Mesenchymal stem cell (in vitro differentiated cells and primary cell): ENCODE measurements around the gene PNPO.
A peak's percentile ranks its signal among the peaks of the same experiment; 100 is the strongest.

ENCODE experiments used
- DNase-seq: peaks from one replicate; pipeline ENCODE4 v3.0.0-alpha.2; 2013
- H2AFZ ChIP-seq: one replicate; pipeline ENCODE4 v1.6.1; 2013; ENCODE audit warnings: low read depth, mild to moderate bottlenecking, control low read depth, inconsistent platforms, low read length, moderate library complexity
- H2AK5ac ChIP-seq: 2 replicates; pipeline ENCODE4 v1.6.1; 2013; ENCODE audit warnings: low read length, moderate library complexity, mild to moderate bottlenecking, inconsistent platforms; ENCODE audit not compliant: severe bottlenecking
- H2BK120ac ChIP-seq: one replicate; pipeline ENCODE4 v1.6.1; 2013; ENCODE audit warnings: low read depth, mild to moderate bottlenecking, inconsistent platforms, low read length, moderate library complexity
- H2BK12ac ChIP-seq, 2 experiments: one replicate each; pipeline ENCODE4 v1.6.1; 2013; ENCODE audit warnings: inconsistent platforms in 2 of 2, low read length in 2 of 2, mild to moderate bottlenecking in 2 of 2, moderate library complexity in 2 of 2, control low read depth in 1 of 2
- H2BK15ac ChIP-seq: one replicate; pipeline ENCODE4 v1.6.1; 2013; ENCODE audit warnings: mild to moderate bottlenecking, low read depth, inconsistent platforms; ENCODE audit not compliant: poor library complexity, severe bottlenecking
- H2BK5ac ChIP-seq: 2 replicates; pipeline ENCODE4 v1.6.1; 2013; ENCODE audit warnings: low read depth, mild to moderate bottlenecking, low read length, control low read depth, inconsistent platforms; ENCODE audit not compliant: poor library complexity, severe bottlenecking
- H3K14ac ChIP-seq, 2 experiments: one replicate each; pipeline ENCODE4 v1.6.1; 2013; ENCODE audit warnings: inconsistent platforms in 2 of 2, low read length in 2 of 2, control low read depth in 1 of 2, mild to moderate bottlenecking in 1 of 2, moderate library complexity in 1 of 2
- H3K18ac ChIP-seq, 2 experiments: one replicate each; pipeline ENCODE4 v1.6.1; 2013; ENCODE audit warnings: inconsistent platforms in 2 of 2, low read length in 2 of 2, control low read depth in 1 of 2, low read depth in 1 of 2, mild to moderate bottlenecking in 1 of 2
- H3K23ac ChIP-seq, 2 experiments: one replicate each; pipeline ENCODE4 v1.6.1; 2013; ENCODE audit warnings: inconsistent platforms in 2 of 2, low read length in 2 of 2, mild to moderate bottlenecking in 2 of 2, moderate library complexity in 2 of 2, control low read depth in 1 of 2
- H3K27ac ChIP-seq: 2 replicates; pipeline ENCODE4 v1.5.1; 2013; ENCODE audit warnings: mild to moderate bottlenecking, moderate library complexity, low read length, control low read depth, inconsistent platforms; ENCODE audit not compliant: poor library complexity, severe bottlenecking
- H3K27me3 ChIP-seq, 2 experiments: 2 replicates each; pipeline versions ENCODE4 v1.6.1 to v1.7.0; 2013; ENCODE audit warnings: low read length in 2 of 2, mild to moderate bottlenecking in 2 of 2, moderate library complexity in 2 of 2, control low read depth in 1 of 2, inconsistent platforms in 1 of 2; ENCODE audit not compliant: control insufficient read depth in 1 of 2, insufficient read depth in 1 of 2
- H3K36me3 ChIP-seq, 2 experiments: 2 replicates each; pipeline versions ENCODE4 v1.6.1 to v1.7.0; 2013; ENCODE audit warnings: low read length in 2 of 2, control low read depth in 1 of 2, inconsistent platforms in 1 of 2, low read depth in 1 of 2, mild to moderate bottlenecking in 1 of 2; ENCODE audit not compliant: insufficient read depth in 2 of 2, control insufficient read depth in 1 of 2
- H3K4ac ChIP-seq, 2 experiments: one replicate each; pipeline ENCODE4 v1.6.1; 2013; ENCODE audit warnings: inconsistent platforms in 2 of 2, low read length in 2 of 2, mild to moderate bottlenecking in 2 of 2, moderate library complexity in 2 of 2, control low read depth in 1 of 2, low read depth in 1 of 2
- H3K4me1 ChIP-seq: 2 replicates; pipeline ENCODE4 v1.6.1; 2013; ENCODE audit warnings: low read depth, low read length, control low read depth; ENCODE audit not compliant: control insufficient read depth, insufficient read depth
- H3K4me2 ChIP-seq: 2 replicates; pipeline ENCODE4 v1.6.1; 2013; ENCODE audit warnings: low read length, mild to moderate bottlenecking, inconsistent platforms; ENCODE audit not compliant: poor library complexity, severe bottlenecking
- H3K4me3 ChIP-seq, 2 experiments: 2 replicates each; pipeline versions ENCODE4 v1.5.1 to v1.7.0; 2013; ENCODE audit warnings: low read length in 2 of 2, mild to moderate bottlenecking in 2 of 2, control low read depth in 1 of 2, low read depth in 1 of 2; ENCODE audit not compliant: insufficient read depth in 1 of 2
- H3K79me1 ChIP-seq: replicated peaks from 2 replicates; pipeline ENCODE4 v1.6.1; 2013; ENCODE audit warnings: mild to moderate bottlenecking, control low read depth, low read length, inconsistent platforms; ENCODE audit not compliant: poor library complexity, severe bottlenecking
- H3K9ac ChIP-seq: 2 replicates; pipeline ENCODE4 v1.7.0; 2013; ENCODE audit warnings: mild to moderate bottlenecking, low read length, moderate library complexity
- H3K9me3 ChIP-seq: 2 replicates; pipeline ENCODE4 v1.7.0; 2013; ENCODE audit warnings: mild to moderate bottlenecking, low read length; ENCODE audit not compliant: control insufficient read depth
- H4K8ac ChIP-seq: one replicate; pipeline ENCODE4 v1.6.1; 2013; ENCODE audit warnings: inconsistent platforms, mild to moderate bottlenecking, low read length, moderate library complexity
- H4K91ac ChIP-seq: one replicate; pipeline ENCODE4 v1.6.1; 2013; ENCODE audit warnings: mild to moderate bottlenecking, low read length, inconsistent platforms
- WGBS: methylation state at CpG from one replicate; pipeline ENCODE4 v1.1.7; 2013; ENCODE audit warnings: mixed read lengths; 5-methylcytosine and 5-hydroxymethylcytosine counted together

PNPO gene

GRCh38 chr17:47937941-47938340 is 3.4 kb upstream of the PNPO start:
- no peak overlapping the region for H3K23ac ChIP-seq
- no peak overlapping the region for H3K9ac ChIP-seq
- no peak overlapping the region for H2BK12ac ChIP-seq
- no peak overlapping the region for H3K18ac ChIP-seq
- H3K36me3 ChIP-seq, result no peaks in the 10 kb centered on the region
- no peak overlapping the region for H2AFZ ChIP-seq
- WGBS, result 96% methylated on average over 4 of the region's 5 CpGs
- H2BK5ac ChIP-seq, result no peak overlapping the region
- no peak overlapping the region for H3K4me2 ChIP-seq
- H3K27me3 ChIP-seq, result no peaks in the 10 kb centered on the region
- peaks cover 11% of the 10 kb centered on the region for H3K4me1 ChIP-seq
- no peak for DNase-seq
- no peak overlapping the region for H3K4ac ChIP-seq
- H3K27ac ChIP-seq, result no peak overlapping the region
- no peak overlapping the region for H2AK5ac ChIP-seq
- no peak overlapping the region for H3K4me3 ChIP-seq
- no peak overlapping the region for H2BK120ac ChIP-seq
- H3K9me3 ChIP-seq, result no peaks in the 10 kb centered on the region
- no peak overlapping the region for H4K8ac ChIP-seq
- no peak overlapping the region for H2BK15ac ChIP-seq
- H4K91ac ChIP-seq, result no peak overlapping the region
- H3K79me1 ChIP-seq, result no peaks in the 10 kb centered on the region
- H3K14ac ChIP-seq, result no peak overlapping the region

GRCh38 chr17:47942096-47942510 is 732 bp downstream of the PNPO start:
- Histone ChIP-seq H3K4me1 (peaks cover 12% of the 10 kb centered on the region), H3K14ac (no peak overlapping the region), H3K79me1 (no peaks in the 10 kb centered on the region), H3K36me3 (peaks cover 20 to 30% of the 10 kb centered on the region in 2 experiments), H2BK120ac (no peak overlapping the region), H3K18ac (no peak overlapping the region), H3K23ac (no peak overlapping the region), H4K8ac (no peak overlapping the region), H2BK5ac (no peak overlapping the region), H3K9me3 (no peaks in the 10 kb centered on the region), H3K4me3 (peak overlapping the region; percentile 71 to 95), H3K9ac (peak overlapping the region; percentile 95), H2BK15ac (no peak overlapping the region), H3K27me3 (no peaks in the 10 kb centered on the region), H3K4me2 (peak overlapping the region; percentile 57), H4K91ac (no peak overlapping the region), H2AK5ac (no peak overlapping the region), H2AFZ (no peak overlapping the region), H3K4ac (no peak overlapping the region), H3K27ac (no peak overlapping the region), H2BK12ac (no peak overlapping the region)
- DNase-seq, result no peak
- 59% methylated on average over 5 of the region's 5 CpGs for WGBS

GRCh38 chr17:47942568-47942967 is 1.2 kb downstream of the PNPO start:
- H2BK5ac ChIP-seq, result no peak overlapping the region
- H4K8ac ChIP-seq, result no peak overlapping the region
- H4K91ac ChIP-seq, result no peak overlapping the region
- WGBS, result 98% methylated on average over 3 of the region's 6 CpGs
- H3K14ac ChIP-seq, result no peak overlapping the region
- H3K4me3 ChIP-seq, result peak overlapping the region in 1 of 2 experiments; percentile 95
- H2AFZ ChIP-seq, result no peak overlapping the region
- DNase-seq, result no peak
- no peak overlapping the region for H2BK120ac ChIP-seq
- no peak overlapping the region for H2AK5ac ChIP-seq
- no peak overlapping the region for H3K4ac ChIP-seq
- H3K4me2 ChIP-seq, result peak overlapping the region; percentile 57
- no peak overlapping the region for H2BK12ac ChIP-seq
- H3K27me3 ChIP-seq, result no peaks in the 10 kb centered on the region
- H3K9ac ChIP-seq, result peak overlapping the region; percentile 95
- H2BK15ac ChIP-seq, result no peak overlapping the region
- H3K36me3 ChIP-seq, result peaks cover 20 to 30% of the 10 kb centered on the region in 2 experiments
- no peak overlapping the region for H3K18ac ChIP-seq
- H3K23ac ChIP-seq, result no peak overlapping the region
- no peak overlapping the region for H3K27ac ChIP-seq
- H3K79me1 ChIP-seq, result no peaks in the 10 kb centered on the region
- H3K9me3 ChIP-seq, result no peaks in the 10 kb centered on the region
- H3K4me1 ChIP-seq, result peaks cover 13% of the 10 kb centered on the region

GRCh38 chr17:47945080-47945479 is 3.7 kb downstream of the PNPO start:
- Histone ChIP-seq H3K79me1 (no peaks in the 10 kb centered on the region), H4K91ac (no peak overlapping the region), H3K4me2 (no peak overlapping the region), H3K23ac (no peak overlapping the region), H2AK5ac (no peak overlapping the region), H2BK120ac (no peak overlapping the region), H2BK15ac (no peak overlapping the region), H3K9ac (no peak overlapping the region), H3K36me3 (peaks cover 20 to 44% of the 10 kb centered on the region in 2 experiments), H2BK5ac (no peak overlapping the region), H3K4me3 (no peak overlapping the region), H3K27ac (no peak overlapping the region), H4K8ac (no peak overlapping the region), H3K4ac (no peak overlapping the region), H3K4me1 (peaks cover 28% of the 10 kb centered on the region), H3K14ac (no peak overlapping the region), H2BK12ac (no peak overlapping the region), H2AFZ (no peak overlapping the region), H3K18ac (no peak overlapping the region), H3K9me3 (no peaks in the 10 kb centered on the region), H3K27me3 (no peaks in the 10 kb centered on the region)
- WGBS, result 95% methylated on average over 7 of the region's 8 CpGs
- no peak for DNase-seq
